GM06990 (cell line): ENCODE data around the gene GLI1.

ENCODE experiments used
- DNase-seq: peaks from one replicate; pipeline ENCODE4 v3.0.0-alpha.2; 2011; ENCODE audit not compliant: insufficient read length; ENCODE audit errors: extremely low read depth
- H3K27me3 ChIP-seq: replicated peaks from 2 replicates; pipeline ENCODE4 v1.6.0; 2011; ENCODE audit warnings: low read length; ENCODE audit not compliant: control insufficient read depth, insufficient read depth
- H3K36me3 ChIP-seq: 2 replicates; pipeline ENCODE4 v1.5.1; 2011; ENCODE audit warnings: low read length; ENCODE audit not compliant: control insufficient read depth, insufficient read depth
- H3K4me3 ChIP-seq: replicated peaks from 2 replicates; pipeline ENCODE4 v1.5.1; 2011; ENCODE audit warnings: low read depth, mild to moderate bottlenecking, control low read depth, low read length
- TF ChIP-seq, protein P1 (sequence below): IDR thresholded peaks from 2 replicates; pipeline ENCODE4 v1.5.1; 2011; ENCODE audit warnings: low read length, control low read depth, mild to moderate bottlenecking, inconsistent platforms; ENCODE audit not compliant: insufficient read depth, poor library complexity, severe bottlenecking

The GLI1 gene

GRCh38 chr12:57430931-57431566 lies 28.5 kb upstream of the GLI1 start, which contains the start of gene R3HDM2:
Gene R3HDM2 (minus strand): TSS chr12:57431043. CDS start chr12:57310428, 120,615 bp downstream.
- peak; percentile 97 for DNase-seq
- Histone ChIP-seq H3K4me3 (peak within 1 kb of the TSS; percentile 81), H3K27me3 (no peaks in the 10 kb centered on the region), H3K36me3 (no peaks in the 10 kb centered on the region)
- TF ChIP-seq, protein P1, sequence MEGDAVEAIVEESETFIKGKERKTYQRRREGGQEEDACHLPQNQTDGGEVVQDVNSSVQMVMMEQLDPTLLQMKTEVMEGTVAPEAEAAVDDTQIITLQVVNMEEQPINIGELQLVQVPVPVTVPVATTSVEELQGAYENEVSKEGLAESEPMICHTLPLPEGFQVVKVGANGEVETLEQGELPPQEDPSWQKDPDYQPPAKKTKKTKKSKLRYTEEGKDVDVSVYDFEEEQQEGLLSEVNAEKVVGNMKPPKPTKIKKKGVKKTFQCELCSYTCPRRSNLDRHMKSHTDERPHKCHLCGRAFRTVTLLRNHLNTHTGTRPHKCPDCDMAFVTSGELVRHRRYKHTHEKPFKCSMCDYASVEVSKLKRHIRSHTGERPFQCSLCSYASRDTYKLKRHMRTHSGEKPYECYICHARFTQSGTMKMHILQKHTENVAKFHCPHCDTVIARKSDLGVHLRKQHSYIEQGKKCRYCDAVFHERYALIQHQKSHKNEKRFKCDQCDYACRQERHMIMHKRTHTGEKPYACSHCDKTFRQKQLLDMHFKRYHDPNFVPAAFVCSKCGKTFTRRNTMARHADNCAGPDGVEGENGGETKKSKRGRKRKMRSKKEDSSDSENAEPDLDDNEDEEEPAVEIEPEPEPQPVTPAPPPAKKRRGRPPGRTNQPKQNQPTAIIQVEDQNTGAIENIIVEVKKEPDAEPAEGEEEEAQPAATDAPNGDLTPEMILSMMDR = no peak

DNA sequence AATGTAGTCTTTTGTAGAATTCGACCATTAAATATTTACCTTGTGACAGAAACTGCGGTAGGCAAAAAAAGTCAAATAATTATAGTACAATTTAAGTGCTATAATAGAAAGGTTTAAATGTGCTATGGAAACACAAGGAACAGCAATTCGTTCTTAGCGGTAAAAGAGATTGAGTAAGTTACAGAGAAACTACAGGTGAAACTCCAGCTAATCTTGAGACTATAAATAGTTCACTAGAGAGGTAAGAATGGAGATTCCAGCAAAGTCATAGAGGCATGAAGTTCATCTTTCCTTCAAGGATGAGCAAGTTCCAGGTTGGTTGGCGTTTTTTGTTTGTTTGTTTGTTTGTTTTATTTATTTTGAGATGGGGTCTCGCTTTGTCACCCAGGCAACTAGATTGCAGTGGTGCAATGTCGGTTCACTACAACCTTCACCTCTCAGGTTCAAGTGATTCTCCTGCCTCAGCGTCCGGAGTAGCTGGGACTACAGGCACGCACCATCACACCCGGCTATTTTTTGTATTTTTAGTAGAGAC lies 27.9 kb upstream of the GLI1 start:
- TF ChIP-seq, protein P1 = no peak
- Histone ChIP-seq H3K4me3 (peak overlapping the region; percentile 81), H3K36me3 (no peaks in the 10 kb centered on the region), H3K27me3 (no peaks in the 10 kb centered on the region)
- no peak for DNase-seq

GRCh38 chr12:57433370-57433769 lies 26.2 kb upstream of the GLI1 start:
- Histone ChIP-seq H3K4me3 (no peak overlapping the region), H3K27me3 (no peaks in the 10 kb centered on the region), H3K36me3 (no peaks in the 10 kb centered on the region)
- DNase-seq = no peak
- TF ChIP-seq, protein P1 = no peak

GRCh38 chr12:57434517-57435223 lies 24.9 kb upstream of the GLI1 start, which contains the start of gene INHBC:
Gene INHBC (plus strand): TSS chr12:57434784. CDS start chr12:57434887, 103 bp downstream.
- Histone ChIP-seq H3K27me3 (no peaks in the 10 kb centered on the region), H3K4me3 (no peak within 1 kb of the TSS), H3K36me3 (no peaks in the 10 kb centered on the region)
- TF ChIP-seq, protein P1 = no peak
- DNase-seq = no peak

DNA sequence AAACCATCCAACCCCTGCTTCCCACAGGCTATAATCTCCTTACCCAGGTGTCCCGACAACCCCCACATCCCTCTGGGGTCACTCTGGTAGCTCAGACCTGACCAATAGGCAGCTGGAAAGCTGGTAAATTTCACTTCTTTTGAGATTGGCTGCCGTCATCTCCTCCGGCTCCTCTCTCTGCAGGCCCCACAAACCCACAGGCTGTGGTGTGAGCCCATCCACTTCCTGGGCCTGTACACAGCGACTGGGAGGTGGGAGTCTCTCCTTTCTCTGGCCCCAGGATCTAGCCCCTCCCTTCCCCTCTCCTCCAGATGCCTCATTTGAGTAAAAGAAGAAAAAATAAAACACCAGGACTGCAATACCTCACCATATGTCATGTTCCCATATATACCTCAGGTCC lies 24.3 kb upstream of the GLI1 start:
- no peak for DNase-seq
- no peak overlapping the region for H3K4me3 ChIP-seq
- TF ChIP-seq, protein P1 = no peak
- no peaks in the 10 kb centered on the region for H3K27me3 ChIP-seq
- H3K36me3 ChIP-seq = no peaks in the 10 kb centered on the region
